Uterus (tissue), 2 donors: ENCODE data around the gene FBLN2.

Source experiments
- CTCF ChIP-seq, 4 experiments: fragments of 200-600 bp in 2 of 4; fragments of 450-650 bp in 2 of 4; sonication (generic) in 2 of 4; IDR thresholded peaks; one replicate each; pipeline ENCODE4 v1.5.1; 2016 to 2019; ENCODE audit warnings: antibody characterized with exemption in 4 of 4, mild to moderate bottlenecking in 2 of 4, moderate library complexity in 1 of 4
- POLR2A ChIP-seq, 2 donors: fragments of 450-650 bp; IDR thresholded peaks; one replicate each; pipeline ENCODE4 v1.6.1; 2016; ENCODE audit warnings: antibody characterized with exemption in 2 of 2, mild to moderate bottlenecking in 1 of 2, moderate library complexity in 1 of 2

GRCh38 chr3:13652728-13653127 lies 103.8 kb downstream of the FBLN2 start:
- TF ChIP-seq CTCF (IDR thresholded peaks at IDR 0.05) (no peak), POLR2A (IDR thresholded peaks at IDR 0.05) (no peak)
